Thyroid gland (tissue), 4 donors: ENCODE data around the gene SLC44A4.

ENCODE experiments used
- POLR2A ChIP-seq, 2 donors: fragments of 450-650 bp; IDR thresholded peaks; one replicate each; pipeline ENCODE4 v1.6.1; 2017; ENCODE audit warnings: antibody characterized with exemption in 2 of 2, mild to moderate bottlenecking in 2 of 2, moderate library complexity in 1 of 2
- TF ChIP-seq, protein P1 (sequence below), 6 experiments: fragments of 200-600 bp in 3 of 6; fragments of 450-650 bp in 3 of 6; sonication (generic) in 3 of 6; IDR thresholded peaks; one replicate each; pipeline ENCODE4 v1.5.1; 2016 to 2019; ENCODE audit warnings: antibody characterized with exemption in 6 of 6, mild to moderate bottlenecking in 2 of 6, inconsistent platforms in 1 of 6, moderate library complexity in 1 of 6

DNA sequence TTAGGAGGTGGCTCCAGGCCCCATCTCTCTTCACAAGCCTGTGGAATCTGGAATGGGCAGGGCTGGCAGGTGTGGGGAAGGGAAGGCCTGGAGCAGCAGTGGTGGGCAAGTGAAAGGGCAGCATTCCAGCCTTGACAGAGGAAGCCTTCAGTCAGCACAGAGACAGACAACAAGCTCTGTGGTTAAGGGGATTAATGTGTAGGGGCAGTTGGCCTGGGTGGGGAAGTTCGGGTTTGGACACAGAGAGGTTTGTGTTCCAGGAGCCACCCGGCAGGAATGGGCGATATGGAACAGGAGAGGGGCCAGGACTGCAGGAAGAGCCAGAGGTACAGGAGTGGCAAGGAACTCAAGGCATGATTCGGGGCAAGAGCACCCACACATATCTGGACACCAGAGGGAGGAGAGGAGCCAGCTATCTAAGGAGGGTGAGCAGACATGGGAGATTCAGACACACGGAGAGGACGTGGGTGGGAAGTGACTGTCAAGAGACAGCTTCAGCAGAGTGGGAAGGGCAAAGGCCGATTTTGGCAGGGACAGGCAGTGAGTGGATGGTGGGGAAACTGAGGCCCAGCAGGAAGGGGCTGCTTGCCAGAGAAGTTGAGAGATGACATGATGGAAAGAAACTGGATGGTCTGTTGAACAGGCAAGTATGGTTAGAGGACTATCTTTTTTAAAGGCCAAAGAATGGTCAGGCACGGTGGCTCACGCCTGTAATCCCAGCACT, 2.5 kb upstream of the SLC44A4 start:
- TF ChIP-seq, protein P1, sequence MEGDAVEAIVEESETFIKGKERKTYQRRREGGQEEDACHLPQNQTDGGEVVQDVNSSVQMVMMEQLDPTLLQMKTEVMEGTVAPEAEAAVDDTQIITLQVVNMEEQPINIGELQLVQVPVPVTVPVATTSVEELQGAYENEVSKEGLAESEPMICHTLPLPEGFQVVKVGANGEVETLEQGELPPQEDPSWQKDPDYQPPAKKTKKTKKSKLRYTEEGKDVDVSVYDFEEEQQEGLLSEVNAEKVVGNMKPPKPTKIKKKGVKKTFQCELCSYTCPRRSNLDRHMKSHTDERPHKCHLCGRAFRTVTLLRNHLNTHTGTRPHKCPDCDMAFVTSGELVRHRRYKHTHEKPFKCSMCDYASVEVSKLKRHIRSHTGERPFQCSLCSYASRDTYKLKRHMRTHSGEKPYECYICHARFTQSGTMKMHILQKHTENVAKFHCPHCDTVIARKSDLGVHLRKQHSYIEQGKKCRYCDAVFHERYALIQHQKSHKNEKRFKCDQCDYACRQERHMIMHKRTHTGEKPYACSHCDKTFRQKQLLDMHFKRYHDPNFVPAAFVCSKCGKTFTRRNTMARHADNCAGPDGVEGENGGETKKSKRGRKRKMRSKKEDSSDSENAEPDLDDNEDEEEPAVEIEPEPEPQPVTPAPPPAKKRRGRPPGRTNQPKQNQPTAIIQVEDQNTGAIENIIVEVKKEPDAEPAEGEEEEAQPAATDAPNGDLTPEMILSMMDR (IDR thresholded peaks at IDR 0.05): no peak
- no peak for TF ChIP-seq POLR2A (IDR thresholded peaks at IDR 0.05)
